ENCODE data around the gene WNT9A.
A peak's percentile ranks its signal among the peaks of the same experiment; 100 is the strongest.

WNT9A gene

GRCh38 chr1:227941509-227942020, 6.2 kb downstream of the WNT9A start:
- DNase-seq (ENCODE audit: low read depth in 2 of 2) = no peak

- DNase-seq (ENCODE audit: low read depth in 2 of 2) = no peak
Measured at GRCh38 chr1:227940791-227941241, 6.9 kb downstream of the WNT9A start.

GRCh38 chr1:227939791-227940771, 7.7 kb downstream of the WNT9A start:
- no peak for DNase-seq (ENCODE audit: low read depth in 2 of 2)

GRCh38 chr1:227938911-227939790, 8.6 kb downstream of the WNT9A start:
- DNase-seq (ENCODE audit: low read depth in 2 of 2) = no peak

- DNase-seq (ENCODE audit: low read depth in 2 of 2) = no peak
Measured at GRCh38 chr1:227938276-227938675, 9.5 kb downstream of the WNT9A start.

- no peak for DNase-seq (ENCODE audit: low read depth in 2 of 2)
Measured at GRCh38 chr1:227937838-227938145, 9.9 kb downstream of the WNT9A start.

- DNase-seq (ENCODE audit: low read depth in 2 of 2) = no peak
Measured at GRCh38 chr1:227937031-227937837, 10.5 kb downstream of the WNT9A start.

- no peak for DNase-seq (ENCODE audit: low read depth in 2 of 2)
Measured at GRCh38 chr1:227935826-227936225, 11.9 kb downstream of the WNT9A start.

- DNase-seq (ENCODE audit: low read depth in 2 of 2) = peak in 1 of 2 donors; percentile 49
Measured at GRCh38 chr1:227934476-227935313, 13.0 kb downstream of the WNT9A start.

- DNase-seq (ENCODE audit: low read depth in 2 of 2) = no peak
Measured at GRCh38 chr1:227929751-227930472, 17.8 kb downstream of the WNT9A start.

- no peak for DNase-seq (ENCODE audit: low read depth in 2 of 2)
Measured at GRCh38 chr1:227928811-227929375, 18.8 kb downstream of the WNT9A start.

GRCh38 chr1:227927971-227928741, 19.6 kb downstream of the WNT9A start:
- DNase-seq (ENCODE audit: low read depth in 2 of 2) = no peak

GRCh38 chr1:227926896-227927885, 20.5 kb downstream of the WNT9A start:
- no peak for DNase-seq (ENCODE audit: low read depth in 2 of 2)

GRCh38 chr1:227926216-227926791, 21.4 kb downstream of the WNT9A start:
- no peak for DNase-seq (ENCODE audit: low read depth in 2 of 2)

GRCh38 chr1:227925582-227926198, 22.0 kb downstream of the WNT9A start:
- DNase-seq (ENCODE audit: low read depth in 2 of 2) = no peak

GRCh38 chr1:227924833-227925574, 22.7 kb downstream of the WNT9A start:
- no peak for DNase-seq (ENCODE audit: low read depth in 2 of 2)

All from stimulated activated CD8-positive, alpha-beta memory T cell treated with anti-CD3 and anti-CD28 coated beads, Interleukin-2, amount 100 ng/mL, for 48 hours (primary cell).